Upper lobe of right lung (tissue), 1 donor: Measurements from ENCODE around the gene ERC2. TPM values are rescaled to one million over a fixed set of nuclear protein-coding genes. Genes with fewer than 3 reads are reported as not detected.

Experiments used
- ATAC-seq: fragments of 200-7000 bp; cut with Tn5 transposase; one replicate; pipeline ENCODE4 v1.9.1; 2020; ENCODE audit warnings: mild to moderate bottlenecking, moderate library complexity
- DNase-seq: peaks from one replicate; pipeline ENCODE4 v3.0.0-alpha.2; 2020
- H3K27ac ChIP-seq: fragments of 200-600 bp; one replicate; pipeline ENCODE4 v1.8.0; 2022
- H3K27me3 ChIP-seq: fragments of 200-600 bp; one replicate; pipeline ENCODE4 v1.8.0; 2022; ENCODE audit warnings: mild to moderate bottlenecking
- H3K36me3 ChIP-seq: fragments of 200-600 bp; one replicate; pipeline ENCODE4 v1.8.0; 2022
- H3K4me1 ChIP-seq: fragments of 200-600 bp; one replicate; pipeline ENCODE4 v1.8.0; 2022
- H3K4me3 ChIP-seq: fragments of 200-600 bp; one replicate; pipeline ENCODE4 v1.8.0; 2022; ENCODE audit warnings: mild to moderate bottlenecking
- H3K9me3 ChIP-seq: fragments of 200-600 bp; one replicate; pipeline ENCODE4 v1.8.0; 2022
- intact Hi-C: fragments of 100-400 bp; cut with DNase I; formaldehyde crosslinking; loops from one replicate; pipeline ENCODE4 v1.11.0; 2022
- total RNA-seq: library from RNA; stranded (reverse); fragmentation: NEBNext Ultra II Directional; extraction: Animal tissue kit (Norgen Biotek cat#: 25700); gene quantifications from one replicate; pipeline ENCODE4 v1.2.1, GENCODE V29; 2021
- TF ChIP-seq, protein P1 (sequence below): fragments of 200-600 bp; IDR thresholded peaks from one replicate; pipeline ENCODE4 v1.8.0; 2022; ENCODE audit warnings: antibody characterized with exemption
- donor health status: DM: no; HTN: yes; CAD: no; lungs with severe emphysema.

ERC2 gene
- total RNA-seq, 1 donor from 2014 or later, result 1.4 TPM

GRCh38 chr3:55661571-55661970 lies 806.7 kb downstream of the ERC2 start:
- Histone ChIP-seq H3K4me3 (no peak overlapping the region), H3K9me3 (no peaks in the 10 kb centered on the region), H3K4me1 (no peaks in the 10 kb centered on the region), H3K36me3 (no peaks in the 10 kb centered on the region), H3K27me3 (no peaks in the 10 kb centered on the region), H3K27ac (no peak overlapping the region)
- ATAC-seq (no peak), DNase-seq (no peak)
- intact Hi-C loops, result no loop called here
- TF ChIP-seq, protein P1, sequence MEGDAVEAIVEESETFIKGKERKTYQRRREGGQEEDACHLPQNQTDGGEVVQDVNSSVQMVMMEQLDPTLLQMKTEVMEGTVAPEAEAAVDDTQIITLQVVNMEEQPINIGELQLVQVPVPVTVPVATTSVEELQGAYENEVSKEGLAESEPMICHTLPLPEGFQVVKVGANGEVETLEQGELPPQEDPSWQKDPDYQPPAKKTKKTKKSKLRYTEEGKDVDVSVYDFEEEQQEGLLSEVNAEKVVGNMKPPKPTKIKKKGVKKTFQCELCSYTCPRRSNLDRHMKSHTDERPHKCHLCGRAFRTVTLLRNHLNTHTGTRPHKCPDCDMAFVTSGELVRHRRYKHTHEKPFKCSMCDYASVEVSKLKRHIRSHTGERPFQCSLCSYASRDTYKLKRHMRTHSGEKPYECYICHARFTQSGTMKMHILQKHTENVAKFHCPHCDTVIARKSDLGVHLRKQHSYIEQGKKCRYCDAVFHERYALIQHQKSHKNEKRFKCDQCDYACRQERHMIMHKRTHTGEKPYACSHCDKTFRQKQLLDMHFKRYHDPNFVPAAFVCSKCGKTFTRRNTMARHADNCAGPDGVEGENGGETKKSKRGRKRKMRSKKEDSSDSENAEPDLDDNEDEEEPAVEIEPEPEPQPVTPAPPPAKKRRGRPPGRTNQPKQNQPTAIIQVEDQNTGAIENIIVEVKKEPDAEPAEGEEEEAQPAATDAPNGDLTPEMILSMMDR, result no peak

GRCh38 chr3:55661141-55661540 lies 807.1 kb downstream of the ERC2 start:
- Histone ChIP-seq H3K9me3 (no peaks in the 10 kb centered on the region), H3K27ac (no peak overlapping the region), H3K36me3 (no peaks in the 10 kb centered on the region), H3K4me3 (no peak overlapping the region), H3K4me1 (no peaks in the 10 kb centered on the region), H3K27me3 (no peaks in the 10 kb centered on the region)
- ATAC-seq (no peak), DNase-seq (no peak)
- intact Hi-C loops, result no loop called here
- TF ChIP-seq, protein P1, result no peak

DNA sequence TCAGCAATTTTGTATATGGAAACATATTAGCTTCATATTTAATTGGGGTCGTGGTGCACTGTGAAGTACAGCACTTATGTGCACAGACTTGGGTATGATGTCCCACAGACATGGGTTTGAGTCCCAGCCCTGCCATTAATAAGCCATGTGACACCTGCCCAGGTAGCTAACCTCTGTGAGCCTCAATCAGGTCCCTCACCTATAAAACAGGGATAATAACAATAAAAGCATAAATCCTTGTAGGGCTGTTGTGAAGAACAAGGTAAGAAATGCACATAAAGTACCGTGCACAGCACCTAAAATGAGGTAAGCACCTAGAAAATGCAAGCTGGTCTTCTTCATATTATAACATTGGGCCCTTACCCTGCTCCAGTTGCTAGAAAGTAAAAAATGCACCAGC lies 807.6 kb downstream of the ERC2 start:
- ATAC-seq (no peak), DNase-seq (no peak)
- Histone ChIP-seq H3K4me1 (no peaks in the 10 kb centered on the region), H3K4me3 (no peak overlapping the region), H3K9me3 (no peaks in the 10 kb centered on the region), H3K27me3 (no peaks in the 10 kb centered on the region), H3K27ac (no peak overlapping the region), H3K36me3 (no peaks in the 10 kb centered on the region)
- TF ChIP-seq, protein P1, result no peak
- intact Hi-C loops, result no loop called here

DNA sequence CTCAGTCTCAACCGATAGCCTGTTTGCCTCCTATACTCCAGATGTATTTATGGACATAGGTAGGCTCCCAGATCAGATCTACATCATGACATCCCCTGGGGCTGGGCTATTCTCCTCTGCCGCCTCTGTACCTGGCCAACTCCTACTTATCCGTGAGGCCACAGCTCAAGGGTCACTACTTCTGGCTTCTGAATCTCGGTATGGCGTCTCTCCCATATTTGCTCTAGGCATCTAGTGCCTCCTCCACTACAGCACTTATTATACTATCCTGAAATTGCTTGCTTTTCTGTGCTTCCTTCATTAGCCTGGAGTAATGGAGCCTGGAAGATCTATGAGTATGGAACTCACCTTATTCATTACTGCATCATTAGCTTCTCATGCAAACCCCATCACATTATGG lies 808.6 kb downstream of the ERC2 start:
- TF ChIP-seq, protein P1, result no peak
- H3K27me3 ChIP-seq, result no peaks in the 10 kb centered on the region
- H3K4me1 ChIP-seq, result no peaks in the 10 kb centered on the region
- DNase-seq, result no peak
- H3K36me3 ChIP-seq, result no peaks in the 10 kb centered on the region
- ATAC-seq, result peak; percentile 60
- no peak overlapping the region for H3K27ac ChIP-seq
- intact Hi-C loops, result no loop called here
- H3K4me3 ChIP-seq, result no peak overlapping the region
- no peaks in the 10 kb centered on the region for H3K9me3 ChIP-seq

DNA sequence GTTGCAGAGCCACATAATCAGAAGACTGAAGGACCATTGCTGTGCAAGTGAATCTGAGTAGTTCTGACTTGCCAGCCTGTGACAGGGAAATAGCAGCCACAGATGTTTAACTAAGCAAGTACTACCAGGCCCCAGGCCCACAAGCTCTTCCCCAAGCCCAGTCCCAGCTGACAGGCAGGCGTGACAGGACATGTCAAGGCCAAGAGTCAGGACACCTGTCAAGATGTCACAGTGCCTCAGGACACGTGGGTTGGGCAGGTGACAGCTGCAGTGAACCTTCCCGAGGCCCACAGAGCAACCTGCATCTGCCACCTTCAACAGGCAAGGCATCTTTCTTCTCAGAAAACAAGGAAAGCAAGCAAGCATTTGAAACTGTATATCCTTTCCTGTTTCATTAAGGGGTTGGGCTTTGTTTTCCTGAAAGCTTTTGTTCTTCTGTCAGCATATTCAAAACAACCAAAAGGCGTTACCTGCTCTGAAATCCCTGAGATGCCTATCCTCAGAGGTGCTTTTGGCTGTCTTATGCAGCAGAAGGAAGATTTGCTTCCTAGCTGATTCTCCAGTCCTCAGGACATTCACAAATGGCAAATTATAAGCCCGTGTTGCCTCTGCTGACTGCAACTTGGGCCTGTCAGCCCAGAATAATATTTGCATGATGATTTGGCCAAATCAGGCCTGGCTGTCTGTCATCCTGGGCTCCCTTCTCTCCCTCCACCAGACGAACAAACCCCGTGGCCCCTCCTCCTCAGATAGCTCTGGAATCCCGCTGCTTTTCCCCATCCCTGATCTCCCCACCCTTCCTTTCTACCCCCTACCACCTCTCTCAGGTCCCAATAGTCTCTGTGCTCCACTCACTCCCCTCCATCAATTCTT lies 809.3 kb downstream of the ERC2 start:
- H3K27me3 ChIP-seq, result no peaks in the 10 kb centered on the region
- no peak for ATAC-seq
- DNase-seq, result no peak
- H3K4me1 ChIP-seq, result no peaks in the 10 kb centered on the region
- H3K27ac ChIP-seq, result no peak overlapping the region
- H3K9me3 ChIP-seq, result no peaks in the 10 kb centered on the region
- no peak overlapping the region for H3K4me3 ChIP-seq
- H3K36me3 ChIP-seq, result no peaks in the 10 kb centered on the region
- TF ChIP-seq, protein P1, result no peak
- intact Hi-C loops, result no loop called here
